Measurements from ENCODE around the gene SEPTIN8. TPM values are rescaled to one million over a fixed set of nuclear protein-coding genes. Genes with fewer than 3 reads are reported as not detected.

SEPTIN8 gene
- total RNA-seq, 1 experiment from 2014 or later = 38.2 TPM

GRCh38 chr5:132704875-132705274 lies 72.2 kb downstream of the SEPTIN8 start:
- Histone ChIP-seq H4K20me1 (ENCODE audit: control insufficient read depth, insufficient read depth, insufficient read length) (no peaks in the 10 kb centered on the region), H4K8ac (replicated peaks; ENCODE audit: insufficient read length, low read depth, low read length) (no peak overlapping the region), H3K4ac (ENCODE audit: low read depth, low read length) (no peak overlapping the region), H3K9me3 (ENCODE audit: control insufficient read depth, low read depth, low read length) (no peaks in the 10 kb centered on the region), H2BK5ac (ENCODE audit: insufficient read length, low read length) (no peak overlapping the region), H3K56ac (ENCODE audit: insufficient read length, low read depth, low read length) (no peak overlapping the region), H2BK20ac (ENCODE audit: low read depth, low read length, poor library complexity, severe bottlenecking) (no peak overlapping the region), H3K79me1 (ENCODE audit: insufficient read depth, low read depth, low read length, poor library complexity, severe bottlenecking) (no peaks in the 10 kb centered on the region), H3K79me2 (ENCODE audit: insufficient read depth, low read length) (no peaks in the 10 kb centered on the region), H3K27me3 (ENCODE audit: insufficient read depth, low read length) (no peaks in the 10 kb centered on the region), H3K14ac (ENCODE audit: insufficient read depth, low read length) (no peak overlapping the region), H3K18ac (ENCODE audit: insufficient read length, low read depth, low read length) (no peak overlapping the region), H4K91ac (ENCODE audit: insufficient read length, low read depth, low read length) (no peak overlapping the region), H3K4me2 (ENCODE audit: insufficient read depth, insufficient read length, low read length) (no peak overlapping the region), H2AK5ac (ENCODE audit: insufficient read length, low read length) (no peak overlapping the region), H2BK15ac (ENCODE audit: low read depth, low read length) (no peak overlapping the region), H2BK12ac (ENCODE audit: insufficient read length, low read depth, low read length) (no peak overlapping the region), H3K23ac (ENCODE audit: insufficient read length, low read depth, low read length) (no peak overlapping the region), H3T11ph (ENCODE audit: low read length) (no peak overlapping the region), H2BK120ac (ENCODE audit: low read depth, low read length, poor library complexity, severe bottlenecking) (no peak overlapping the region), H3K23me2 (ENCODE audit: insufficient read length, low read depth, low read length, poor library complexity, severe bottlenecking) (no peaks in the 10 kb centered on the region), H3K27ac (ENCODE audit: insufficient read length, low read depth, low read length) (no peak overlapping the region), H3K4me1 (ENCODE audit: insufficient read depth, low read length) (no peaks in the 10 kb centered on the region), H4K5ac (ENCODE audit: insufficient read length, low read depth, low read length) (no peak overlapping the region), H2AFZ (ENCODE audit: low read length) (no peak overlapping the region), H3K9ac (ENCODE audit: extremely low read depth, insufficient read length, low read length) (no peak overlapping the region)
- no CpG with 5 or more reads among the region's 1 CpG for WGBS (ENCODE audit: extremely low coverage, insufficient read length, low lambda C conversion rate)
- H3K9me3 Mint-ChIP-seq = no peaks in the 10 kb centered on the region
- no peak overlapping the region for H3K4me3 Mint-ChIP-seq
- H3K27ac Mint-ChIP-seq = no peak overlapping the region
- no peaks in the 10 kb centered on the region for H3K27me3 Mint-ChIP-seq (ENCODE audit: low read depth)
- no peaks in the 10 kb centered on the region for H3K4me1 Mint-ChIP-seq
- no peak for TF ChIP-seq CTCF (conservative IDR thresholded peaks at IDR 0.05)
- H3K36me3 Mint-ChIP-seq (ENCODE audit: insufficient read depth in 1 of 3, low read depth in 3 of 3) = peaks cover 3 to 25% (median 25%) of the 10 kb centered on the region in 3 experiments; a peak in 5 of 7 replicates
- no peak for DNase-seq

Other genes starting within 250 kb of the SEPTIN8 start
- not detected in 2 replicates for gene IL5, start 233.7 kb downstream of the SEPTIN8 start, total RNA-seq (2021)
- gene RAD50, start 220.3 kb downstream of the SEPTIN8 start, total RNA-seq (2021) = 40.4 and 46.1 TPM in 2 replicates
- not detected in 2 replicates for gene IL13, start 119.1 kb downstream of the SEPTIN8 start, total RNA-seq (2021)
- not detected in 2 replicates for gene IL4, start 103.2 kb downstream of the SEPTIN8 start, total RNA-seq (2021)
- 12.9 and 13.2 TPM in 2 replicates for gene KIF3A, start 39.7 kb downstream of the SEPTIN8 start, total RNA-seq (2021)
- gene CCNI2, start 29.8 kb downstream of the SEPTIN8 start, total RNA-seq (2021) = 0.57 and 0.90 TPM in 2 replicates
- gene SOWAHA, start 36.1 kb upstream of the SEPTIN8 start, total RNA-seq (2021) = 0.20 and 0.31 TPM in 2 replicates
- 5.8 and 7.0 TPM in 2 replicates for gene SHROOM1, start 53.4 kb upstream of the SEPTIN8 start, total RNA-seq (2021)
- 0.24 and 0.57 TPM in 2 replicates for gene GDF9, start 89.2 kb upstream of the SEPTIN8 start, total RNA-seq (2021)
- gene UQCRQ, start 89.4 kb upstream of the SEPTIN8 start, total RNA-seq (2021) = 293 and 306 TPM in 2 replicates
- 1.0 and 1.4 TPM in 2 replicates for gene LEAP2, start 96.4 kb upstream of the SEPTIN8 start, total RNA-seq (2021)
- 68.1 and 73.2 TPM in 2 replicates for gene AFF4, start 186.4 kb upstream of the SEPTIN8 start, total RNA-seq (2021)
- gene ZCCHC10, start 249.3 kb upstream of the SEPTIN8 start, total RNA-seq (2021) = 34.0 and 34.4 TPM in 2 replicates

Measured in H9 (cell line).